Fibroblast of lung (primary cell): ENCODE measurements around the gene SLC18A3.

Experiments used
- CTCF ChIP-seq, 2 donors: IDR thresholded peaks in 1 of 2; conservative IDR thresholded peaks in 1 of 2; 1 replicate in 1 of 2; 2 replicates in 1 of 2; pipeline ENCODE4 v1.5.1; 2011 to 2012; ENCODE audit warnings: low read length in 2 of 2, control low read depth in 1 of 2, inconsistent platforms in 1 of 2, low read depth in 1 of 2, mild to moderate bottlenecking in 1 of 2
- EZH2 ChIP-seq: IDR thresholded peaks from 2 replicates; pipeline ENCODE4 v1.5.1; 2012; ENCODE audit warnings: low read length, control low read depth, mild to moderate bottlenecking; ENCODE audit errors: missing control alignments

- TF ChIP-seq CTCF (conservative IDR thresholded peaks at IDR 0.05 in 1 of 2, IDR thresholded peaks at IDR 0.05 in 1 of 2; ENCODE audit: low read depth in 1 of 2, low read length in 2 of 2), result no peak
- TF ChIP-seq EZH2, result no peak
Observed at GRCh38 chr10:49617121-49618020, 7.3 kb downstream of the SLC18A3 start.
